ENCODE measurements around the gene PTPRO.
"Not testable (repeated sequence)": the region's sequence is repeated elsewhere in the genome, so short reads cannot be mapped to it uniquely, and the experiment has no call there.

The PTPRO gene

DNA sequence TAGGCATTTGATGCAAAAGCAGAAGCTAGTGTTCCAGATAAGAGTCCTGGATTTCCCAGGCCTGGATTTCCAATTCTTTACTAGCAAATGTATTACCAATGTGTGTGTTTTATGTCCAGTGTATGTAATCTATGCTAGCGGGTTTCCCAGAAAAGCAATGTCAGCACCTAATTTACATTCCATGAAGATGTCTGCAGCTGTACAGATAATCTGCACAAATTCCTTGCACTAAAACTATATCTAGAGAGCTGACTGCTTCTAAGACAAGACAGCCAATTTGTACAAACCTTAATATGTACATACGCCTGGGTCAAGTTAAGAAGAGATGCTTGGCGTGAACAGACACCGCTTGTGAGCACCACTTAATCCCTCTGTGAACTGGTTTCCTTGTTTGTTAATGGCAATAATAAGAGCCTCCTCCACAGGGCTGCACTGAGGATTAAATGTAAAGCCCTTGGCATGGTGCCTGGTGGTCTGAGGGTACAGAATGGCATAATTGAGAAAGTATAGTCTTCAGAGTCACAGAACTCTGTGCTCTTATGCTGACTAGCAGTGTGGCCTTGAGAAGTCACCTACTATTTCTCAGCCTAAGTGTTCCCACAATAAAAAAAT, 281.3 kb downstream of the PTPRO start:
- DNase-seq: peak in 2 of 4 experiments; percentile 11 to 14

DNA sequence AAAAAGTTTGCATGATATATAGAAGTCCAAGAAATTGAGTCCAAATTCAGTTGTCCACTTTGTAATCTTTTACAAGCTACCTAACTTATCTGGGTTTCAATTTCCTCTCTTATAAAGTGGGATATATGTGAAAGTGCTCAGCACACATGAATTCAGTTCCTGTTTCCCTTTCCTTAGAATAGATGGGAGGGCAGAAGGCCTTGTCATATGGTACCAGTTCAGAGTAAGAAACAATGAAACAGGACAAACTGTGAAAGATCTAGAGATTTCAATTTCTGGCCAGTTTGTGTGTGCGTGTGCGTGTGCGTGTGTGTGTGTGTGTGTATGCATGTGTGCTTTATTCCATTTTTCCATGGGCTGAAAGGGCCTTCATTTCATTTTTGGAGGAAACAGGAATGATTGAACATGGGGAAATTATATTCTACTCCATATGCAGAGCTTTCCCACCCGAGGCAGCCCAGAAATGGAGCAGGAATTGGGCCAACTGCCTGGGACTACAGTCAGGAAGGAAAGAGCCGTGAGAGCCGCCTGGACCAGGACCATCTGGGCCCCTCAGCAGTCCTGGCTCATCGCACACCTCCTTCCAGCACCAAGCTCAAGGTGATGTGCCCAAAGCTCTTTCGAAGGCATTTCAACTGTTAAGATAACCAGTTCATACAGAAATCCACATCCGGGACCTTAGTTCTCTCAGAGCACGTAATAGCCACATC, 283.7 kb downstream of the PTPRO start:
- DNase-seq: peak in 3 of 4 experiments; percentile 24 to 66 (median 65)

DNA sequence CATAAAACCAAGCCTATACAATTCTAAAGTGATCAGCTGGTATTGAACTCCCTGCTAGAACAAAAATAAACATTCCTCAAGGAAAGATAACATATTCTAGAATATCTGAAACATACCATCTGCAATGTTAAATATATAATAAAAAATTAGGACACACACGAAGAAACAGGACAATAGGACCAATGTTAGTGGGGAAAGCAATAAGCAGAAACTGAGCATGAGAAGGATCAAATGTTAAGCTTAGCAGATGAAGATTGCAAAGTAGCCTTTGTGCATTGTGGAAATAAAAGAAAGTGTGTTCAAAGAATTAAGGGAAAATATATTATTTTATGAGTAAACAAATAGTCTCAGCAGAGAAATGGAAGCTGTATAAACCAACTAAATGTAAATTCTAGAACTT, 286.1 kb downstream of the PTPRO start:
- no peak for DNase-seq

DNA sequence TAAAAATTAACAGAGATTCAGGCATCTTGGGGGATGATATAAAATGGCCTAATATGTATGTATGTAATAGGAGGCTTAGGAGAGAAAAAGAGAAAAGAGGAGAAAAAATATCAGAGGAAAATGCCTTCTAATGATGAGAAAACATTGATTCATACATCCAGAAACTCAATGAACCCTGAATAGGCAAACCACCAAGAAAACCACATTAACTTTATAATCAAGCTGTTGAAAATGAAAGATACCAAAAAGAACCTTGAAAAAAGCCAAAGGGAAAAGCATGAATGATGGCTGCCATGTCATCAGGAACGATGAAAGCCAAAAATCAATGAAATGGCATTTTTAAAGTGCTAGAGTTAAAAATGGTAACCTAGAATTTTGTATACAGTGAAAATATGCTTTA, 286.6 kb downstream of the PTPRO start:
- no peak for DNase-seq

DNA sequence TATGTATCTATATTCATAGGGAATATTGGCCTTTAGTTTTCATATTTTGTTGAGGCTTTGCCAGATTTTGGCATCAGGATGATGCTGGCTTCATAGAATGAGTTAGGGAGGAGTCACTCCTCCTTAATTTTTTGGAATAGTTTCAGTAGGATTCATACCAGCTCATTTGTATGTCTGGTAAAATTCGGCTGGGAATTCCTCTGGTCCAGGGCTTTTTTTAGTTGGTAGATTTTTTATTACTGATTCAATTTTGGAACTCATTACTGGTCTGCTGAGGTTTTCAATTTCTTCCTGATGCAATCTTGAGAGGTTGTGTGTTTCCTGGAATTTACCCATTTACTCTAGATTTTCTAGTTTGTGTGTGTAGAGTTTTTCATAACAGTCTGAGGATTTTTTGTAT, 291.7 kb downstream of the PTPRO start:
- no peak for DNase-seq

DNA sequence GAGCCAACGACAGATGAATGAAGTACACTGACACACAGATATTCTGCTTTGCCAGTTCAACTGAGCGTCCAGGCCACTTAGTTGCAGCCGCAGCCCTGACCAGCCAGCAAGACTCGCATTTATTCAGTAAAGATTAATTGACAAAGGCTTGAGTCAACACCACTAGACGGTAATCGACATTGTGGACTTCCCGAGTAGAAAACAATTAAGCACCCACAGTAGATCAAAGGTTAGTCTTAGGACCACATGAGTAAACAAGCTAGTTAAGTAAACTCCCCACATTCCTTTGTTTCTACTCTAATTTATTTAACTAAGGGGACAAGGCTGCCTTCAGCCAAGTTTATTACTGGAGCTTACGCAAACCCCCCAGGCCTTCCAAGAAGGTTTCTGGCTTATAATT, 294.2 kb downstream of the PTPRO start:
- not testable (repeated sequence) for DNase-seq

DNA sequence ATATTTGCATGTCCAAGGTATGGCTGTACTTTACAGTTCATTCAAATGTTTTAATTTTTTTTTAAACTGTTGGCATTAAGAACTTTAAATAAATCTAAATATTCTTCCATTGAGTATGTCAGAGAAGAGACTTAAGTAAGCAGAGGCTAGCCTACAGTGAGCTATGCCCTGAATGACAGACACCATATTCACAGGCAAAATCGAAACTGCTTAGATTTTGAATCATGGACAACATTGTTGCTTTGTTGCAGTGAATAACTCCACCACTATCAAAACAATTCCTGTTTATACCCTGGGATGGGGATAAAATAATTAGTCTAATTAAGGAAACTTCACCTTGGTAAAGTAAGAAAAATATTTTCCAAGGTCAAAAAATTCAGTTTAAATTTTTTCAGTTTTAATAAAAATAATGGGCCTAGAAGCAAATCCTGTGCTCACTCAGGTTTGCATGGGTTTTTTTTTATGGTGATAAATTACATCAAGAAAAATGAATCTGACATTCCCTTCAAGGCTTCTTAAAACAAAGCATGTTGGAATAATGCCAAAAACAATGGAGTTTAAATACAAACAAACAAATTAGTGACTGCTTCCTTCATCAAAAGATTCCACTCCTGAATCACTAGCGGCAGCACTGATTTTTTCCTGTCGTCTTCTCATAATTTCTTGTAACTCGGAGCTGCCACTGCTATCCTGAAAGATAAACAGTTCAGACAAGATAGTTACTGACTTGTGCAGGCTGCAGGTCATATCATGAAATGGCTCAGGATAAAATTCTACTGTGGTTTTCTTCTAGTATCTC, 298.6 kb downstream of the PTPRO start:
- DNase-seq: no peak

DNA sequence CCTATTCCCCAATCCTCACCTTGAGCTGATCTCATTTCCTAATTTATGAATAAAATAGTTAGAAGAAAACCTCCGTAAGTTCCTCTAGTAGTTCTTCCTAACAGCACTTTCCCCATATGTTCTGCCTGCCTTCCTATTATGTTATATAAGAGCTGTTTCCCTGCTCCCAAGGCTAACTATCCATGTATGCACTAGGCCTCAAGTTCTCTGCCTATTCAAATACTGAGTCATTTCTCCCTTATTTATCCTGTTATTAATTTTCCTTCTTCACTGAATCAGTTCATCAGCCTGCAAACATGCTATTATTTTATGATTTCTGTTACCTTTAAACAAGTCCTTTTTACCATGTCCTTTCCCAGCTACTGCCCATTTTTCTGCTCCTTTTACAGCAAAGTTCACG, 302.8 kb downstream of the PTPRO start:
- no peak for DNase-seq

DNA sequence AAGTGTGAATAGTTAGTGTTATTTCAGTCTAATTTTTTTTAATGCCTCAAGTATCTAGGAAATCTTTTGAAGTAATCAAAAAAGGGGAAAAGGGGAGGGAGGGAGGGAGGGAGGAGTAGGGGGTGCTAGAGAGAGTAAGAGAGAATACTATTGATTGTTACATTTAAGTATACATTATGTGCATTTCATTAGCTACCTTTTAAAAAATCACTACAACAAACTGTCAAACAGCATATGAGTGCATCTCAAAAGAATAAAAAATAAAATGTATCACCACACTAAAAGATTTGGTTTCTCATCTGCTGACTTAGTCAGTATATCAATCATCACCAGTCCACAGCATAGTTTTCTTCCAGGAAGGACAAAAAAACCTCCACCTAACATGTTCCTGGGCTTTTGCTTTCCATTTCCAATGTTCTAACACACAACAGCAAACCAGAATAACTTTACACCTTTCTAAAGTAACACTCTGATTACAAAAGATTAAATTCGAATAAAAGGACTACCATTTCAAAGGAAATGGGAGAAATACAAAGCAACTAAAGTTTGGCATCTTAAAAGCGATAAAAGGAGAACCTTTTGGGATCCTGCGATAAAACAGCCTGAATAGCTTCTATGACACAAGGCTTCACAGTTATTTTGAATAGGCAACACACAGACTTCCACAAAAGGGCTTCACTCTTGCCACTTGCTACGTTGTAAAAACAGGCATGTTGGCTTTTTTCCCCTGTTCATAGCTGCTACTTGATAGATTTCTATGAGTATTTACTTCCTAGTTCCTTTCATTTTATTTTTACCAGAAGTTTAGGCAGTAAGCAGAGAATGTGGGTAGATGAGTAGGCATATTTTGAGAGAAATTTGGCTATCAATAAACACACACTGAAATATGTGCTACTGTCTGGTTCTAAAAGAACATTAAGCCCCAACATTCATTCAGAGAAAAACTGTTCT, 306.0 kb downstream of the PTPRO start:
- peak; percentile 27 to 54 (median 37) for DNase-seq

DNA sequence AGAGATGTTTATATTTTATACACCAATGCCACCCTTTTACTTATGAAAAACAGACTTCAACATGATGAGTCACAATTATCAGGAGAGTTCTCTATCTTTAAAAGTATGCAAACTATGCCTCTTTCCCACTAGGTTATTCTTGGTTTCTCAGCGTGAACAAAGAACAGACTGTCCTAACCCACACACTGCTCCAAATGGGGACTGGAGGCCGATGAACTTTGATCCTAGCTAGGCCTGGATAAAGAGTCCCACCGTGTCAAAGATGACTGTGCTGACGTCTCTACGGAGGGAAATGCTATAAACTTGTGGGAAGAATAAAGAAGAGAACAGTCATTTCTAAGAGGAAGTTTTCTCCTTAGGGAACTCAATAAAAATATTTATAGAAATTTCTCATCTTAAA, 306.8 kb downstream of the PTPRO start:
- DNase-seq: peak; percentile 58 to 92 (median 72)

DNA sequence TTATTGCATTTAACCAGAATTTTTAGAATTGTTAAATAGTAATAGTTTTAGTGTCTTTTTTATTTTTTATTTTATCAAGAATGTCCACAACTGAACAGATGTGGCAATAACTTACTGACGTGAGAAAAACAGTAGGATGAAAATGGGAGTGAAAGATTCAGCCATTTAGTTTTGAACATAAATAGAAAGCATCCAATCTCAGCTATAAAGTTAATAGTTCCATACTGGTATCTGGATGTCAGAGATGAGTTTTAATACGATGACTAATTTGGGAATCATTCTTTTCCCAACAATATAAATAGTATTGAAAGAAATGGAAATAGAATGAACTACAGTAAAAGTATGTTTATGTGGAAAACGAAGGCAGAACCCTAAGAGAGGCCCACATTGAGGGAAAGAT, 307.5 kb downstream of the PTPRO start:
- DNase-seq: no peak

DNA sequence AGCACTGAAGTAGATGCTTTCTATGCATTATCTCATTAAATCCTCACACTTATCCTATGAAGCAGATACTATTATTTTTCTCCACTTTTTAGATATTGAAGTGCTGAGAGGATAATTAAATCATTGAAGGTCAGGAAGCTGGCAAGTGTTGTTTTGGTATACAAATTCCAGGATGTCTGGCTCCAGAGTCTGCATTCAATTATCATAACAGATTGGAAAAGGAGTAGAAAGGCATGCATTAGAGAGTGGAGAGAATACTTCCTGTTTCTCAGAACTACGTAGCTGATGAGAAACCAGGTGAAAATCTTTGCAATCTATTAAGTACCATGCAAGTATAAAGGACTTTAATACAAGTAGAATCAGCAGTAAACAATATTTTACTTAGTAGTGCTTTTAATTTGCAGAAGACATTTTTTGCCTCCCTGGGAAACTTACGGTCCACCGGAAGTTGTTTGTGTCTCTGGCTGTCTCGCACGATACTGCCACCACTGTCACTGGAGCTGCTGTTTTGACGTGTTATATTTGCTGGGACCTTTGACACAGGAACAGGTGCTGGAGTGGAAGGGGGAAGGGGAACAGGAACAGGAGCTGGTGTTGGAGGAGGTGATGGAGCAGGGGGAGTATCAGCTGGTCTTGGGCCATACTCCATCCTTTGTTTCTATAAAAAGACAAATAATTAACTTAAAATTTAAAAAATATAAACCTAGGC, 308.9 kb downstream of the PTPRO start:
- no peak for DNase-seq

DNA sequence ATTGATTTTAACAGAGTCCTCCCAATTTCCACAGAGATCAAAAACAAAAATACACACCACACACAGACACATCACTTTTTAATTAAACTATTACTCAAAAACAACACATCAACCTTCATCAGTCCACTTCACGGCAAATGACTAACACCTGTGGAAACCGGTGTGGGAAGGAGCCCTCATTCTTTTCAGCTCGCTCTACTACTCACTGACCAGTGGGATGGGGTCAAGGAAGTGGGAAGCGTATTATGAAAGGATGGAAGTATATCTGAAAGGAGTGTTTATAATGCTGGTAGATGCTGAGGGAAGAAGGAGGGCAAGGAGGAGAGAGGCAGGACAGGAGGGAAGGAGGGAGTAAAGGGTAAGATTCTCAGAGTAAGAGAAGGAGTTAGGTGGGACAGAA, 310.4 kb downstream of the PTPRO start:
- DNase-seq: no peak

DNA sequence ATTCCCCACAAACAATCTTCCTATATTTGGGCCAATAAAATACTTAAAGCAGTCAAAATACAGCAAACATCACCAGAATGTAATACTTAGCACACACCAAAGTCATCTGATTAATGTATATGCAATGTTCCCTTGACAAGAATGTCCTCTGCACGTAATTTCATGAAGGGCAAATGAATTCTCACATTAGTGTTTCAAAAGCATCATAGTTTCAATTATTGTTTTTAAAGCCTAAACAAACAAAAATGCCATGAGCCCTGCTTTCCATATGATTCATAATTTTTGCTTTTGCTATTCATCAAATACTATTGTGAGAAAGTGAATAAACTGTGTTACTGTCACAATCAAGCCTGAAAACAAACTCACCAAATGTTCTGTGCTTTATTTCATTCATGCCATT, 310.9 kb downstream of the PTPRO start:
- no peak for DNase-seq

DNA sequence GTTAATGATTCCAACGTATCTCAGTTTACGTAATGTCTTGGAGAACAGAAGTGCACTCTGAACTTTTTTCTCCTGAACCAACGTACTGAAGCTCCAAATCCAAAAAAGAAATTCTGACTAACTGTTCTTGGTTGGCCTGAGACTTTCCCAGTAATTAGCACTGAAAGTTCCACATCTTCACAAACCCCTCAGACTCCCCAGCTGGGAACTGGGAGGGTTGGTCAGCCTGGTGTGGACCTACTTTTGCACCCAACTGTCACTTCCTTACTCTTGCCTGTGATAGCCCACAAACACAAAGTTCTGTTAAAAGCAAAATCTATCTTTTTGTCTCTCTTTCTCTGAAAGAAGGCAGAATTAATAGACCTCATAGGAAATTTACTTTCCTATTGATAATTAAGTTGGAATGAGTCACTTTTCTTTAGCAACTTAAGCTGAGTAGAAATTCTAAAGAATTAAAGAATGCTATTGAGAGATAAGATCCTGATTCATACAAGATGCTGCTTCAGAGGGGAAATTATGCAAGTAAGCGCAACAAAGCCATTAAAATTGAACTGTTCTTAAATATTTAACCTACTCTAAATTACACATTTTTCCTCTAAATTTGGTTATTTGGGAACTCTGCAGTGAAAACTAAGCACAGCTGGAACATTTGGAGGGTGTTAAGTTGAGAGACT, 311.8 kb downstream of the PTPRO start:
- no peak for DNase-seq

DNA sequence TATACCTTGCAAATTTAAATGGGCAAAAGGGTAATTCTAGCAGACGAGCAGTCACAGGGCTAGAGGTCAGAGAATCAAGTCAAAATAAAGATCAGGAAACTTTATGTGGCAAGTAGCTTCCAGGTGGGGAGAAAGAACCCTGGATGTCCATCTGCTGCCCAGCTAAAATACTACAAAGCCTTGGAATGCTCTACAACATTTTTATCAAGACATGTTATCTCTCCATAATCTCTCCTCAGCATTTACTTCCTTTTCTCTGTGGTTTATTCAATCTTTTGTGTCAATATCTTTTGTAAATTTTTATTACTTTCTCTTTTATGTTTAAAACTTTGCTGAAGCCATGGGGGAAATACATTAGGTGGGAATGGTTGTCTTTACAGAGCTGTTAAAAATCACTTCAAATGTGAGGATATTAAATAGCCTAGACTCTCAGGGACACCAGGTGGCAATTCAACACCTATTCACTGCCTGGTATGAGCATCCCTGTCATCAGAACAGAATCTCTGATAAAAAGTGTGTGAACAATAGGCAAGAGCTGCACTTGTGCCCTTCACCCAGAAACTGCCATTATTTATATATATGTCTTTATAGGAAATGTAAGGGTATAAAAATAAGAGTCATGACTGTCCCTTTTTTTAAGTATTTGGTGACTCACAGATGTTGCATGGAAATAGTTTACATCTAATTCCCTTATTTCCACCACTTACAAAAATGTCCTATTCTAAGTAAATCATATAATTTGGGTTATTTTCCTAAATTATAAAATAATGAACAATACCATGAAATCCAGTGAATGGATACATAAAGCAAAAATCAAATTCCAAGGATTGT, 314.0 kb downstream of the PTPRO start:
- DNase-seq: no peak

DNA sequence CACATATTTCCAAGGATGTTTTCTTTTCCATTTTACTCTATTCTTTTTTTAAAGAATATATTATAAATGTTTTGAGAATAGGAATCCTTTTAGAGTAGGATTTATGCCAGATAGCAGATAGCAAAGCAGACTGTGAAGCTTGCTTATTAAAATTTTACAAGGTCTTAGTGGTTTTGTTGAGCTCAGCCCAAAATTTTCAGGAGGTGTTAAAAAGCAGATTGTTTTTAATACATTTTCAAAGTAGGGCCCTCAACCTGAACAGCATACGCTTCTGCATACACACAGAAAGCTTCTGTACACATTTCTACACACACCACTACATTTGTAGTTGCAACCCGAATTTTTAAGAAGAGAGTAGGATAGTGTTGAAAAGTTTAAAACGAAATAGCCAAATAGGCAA, 315.9 kb downstream of the PTPRO start:
- DNase-seq: no peak

DNA sequence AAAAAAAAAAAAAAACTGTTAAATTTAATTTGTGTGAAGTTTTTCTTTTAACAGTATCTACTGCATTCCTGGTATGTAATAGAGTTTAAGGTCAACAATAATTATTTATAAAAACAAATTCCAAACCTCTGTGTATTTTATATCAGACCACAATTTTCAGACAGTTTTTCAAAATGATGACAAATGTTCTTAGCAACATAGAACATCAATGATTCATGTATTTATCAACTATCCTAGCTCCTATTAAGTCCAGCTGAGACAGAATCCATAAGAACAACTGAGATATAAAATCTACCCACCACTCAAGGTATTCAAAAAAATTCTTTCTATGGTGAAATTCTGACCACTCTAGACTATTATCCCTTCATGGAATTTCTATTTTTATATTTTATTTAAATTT, 322.4 kb downstream of the PTPRO start:
- no peak for DNase-seq

DNA sequence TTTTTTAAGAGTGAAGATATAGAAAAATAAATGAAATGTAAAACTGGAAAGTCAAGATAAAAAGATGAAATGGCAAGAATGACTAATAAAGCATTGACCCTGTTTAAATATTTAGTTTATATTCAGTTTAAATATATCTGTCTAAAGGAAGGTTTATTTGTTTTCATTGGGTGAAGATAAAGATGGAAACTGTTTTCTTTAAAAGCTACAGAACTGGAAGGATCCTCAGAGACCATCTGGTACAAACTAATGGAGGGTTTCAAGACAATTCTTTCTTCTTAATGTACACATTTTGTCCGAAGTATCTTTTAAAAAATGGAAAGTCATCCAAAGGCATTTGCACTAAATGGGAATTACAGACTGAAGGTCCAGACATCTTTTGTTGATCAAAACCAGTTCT, 324.3 kb downstream of the PTPRO start:
- no peak for DNase-seq
